GM19438 (cell line): ENCODE measurements around the gene FOXO3.
"Not testable (repeated sequence)": the region's sequence is repeated elsewhere in the genome, so short reads cannot be mapped to it uniquely, and the experiment has no call there.

Experiments
- ATAC-seq: cut with Tn5 transposase; IDR thresholded peaks from one replicate; pipeline ENCODE4 v1.9.1; 2021; ENCODE audit warnings: low read depth; ENCODE audit not compliant: unreplicated experiment

Gene FOXO3

GRCh38 chr6:108654465-108655106, 93.9 kb downstream of the FOXO3 start:
- no peak for ATAC-seq

GRCh38 chr6:108655806-108656651, 95.3 kb downstream of the FOXO3 start:
- ATAC-seq, result no peak

- ATAC-seq, result no peak
These were observed 96.1 kb downstream of the FOXO3 start for GRCh38 chr6:108656836-108657235.

GRCh38 chr6:108658174-108658573, 97.5 kb downstream of the FOXO3 start:
- no peak for ATAC-seq

GRCh38 chr6:108658785-108659184, 98.1 kb downstream of the FOXO3 start:
- not testable (repeated sequence) for ATAC-seq

- no peak for ATAC-seq
These were observed 99.5 kb downstream of the FOXO3 start for GRCh38 chr6:108660251-108660650.

- no peak for ATAC-seq
These were observed 100.7 kb downstream of the FOXO3 start for GRCh38 chr6:108661430-108661829.

- ATAC-seq, result no peak
These were observed 101.3 kb downstream of the FOXO3 start for GRCh38 chr6:108661982-108662381.

GRCh38 chr6:108662702-108663101, 102.0 kb downstream of the FOXO3 start:
- ATAC-seq, result no peak

- ATAC-seq, result not testable (repeated sequence)
These were observed 102.9 kb downstream of the FOXO3 start for GRCh38 chr6:108663494-108664064.

GRCh38 chr6:108665495-108666196, 104.9 kb downstream of the FOXO3 start:
- no peak for ATAC-seq

- ATAC-seq, result no peak
These were observed 106.0 kb downstream of the FOXO3 start for GRCh38 chr6:108666656-108667260.

- no peak for ATAC-seq
These were observed 107.3 kb downstream of the FOXO3 start for GRCh38 chr6:108667993-108668392.

GRCh38 chr6:108669673-108670072, 109.0 kb downstream of the FOXO3 start:
- ATAC-seq, result no peak

GRCh38 chr6:108671175-108671574, 110.5 kb downstream of the FOXO3 start:
- ATAC-seq, result no peak

GRCh38 chr6:108671790-108672189, 111.1 kb downstream of the FOXO3 start:
- no peak for ATAC-seq

GRCh38 chr6:108672641-108673040, 111.9 kb downstream of the FOXO3 start:
- ATAC-seq, result no peak

GRCh38 chr6:108673153-108673552, 112.4 kb downstream of the FOXO3 start:
- ATAC-seq, result no peak

GRCh38 chr6:108673602-108674001, 112.9 kb downstream of the FOXO3 start:
- ATAC-seq, result no peak
